HG03571 (cell line): ENCODE data around the gene ELOVL7.
"Not testable (repeated sequence)": the region's sequence is repeated elsewhere in the genome, so short reads cannot be mapped to it uniquely, and the experiment has no call there.

Experiments used
- ATAC-seq: cut with Tn5 transposase; IDR thresholded peaks from one replicate; pipeline ENCODE4 v1.9.1; 2021; ENCODE audit not compliant: unreplicated experiment

Gene ELOVL7

DNA sequence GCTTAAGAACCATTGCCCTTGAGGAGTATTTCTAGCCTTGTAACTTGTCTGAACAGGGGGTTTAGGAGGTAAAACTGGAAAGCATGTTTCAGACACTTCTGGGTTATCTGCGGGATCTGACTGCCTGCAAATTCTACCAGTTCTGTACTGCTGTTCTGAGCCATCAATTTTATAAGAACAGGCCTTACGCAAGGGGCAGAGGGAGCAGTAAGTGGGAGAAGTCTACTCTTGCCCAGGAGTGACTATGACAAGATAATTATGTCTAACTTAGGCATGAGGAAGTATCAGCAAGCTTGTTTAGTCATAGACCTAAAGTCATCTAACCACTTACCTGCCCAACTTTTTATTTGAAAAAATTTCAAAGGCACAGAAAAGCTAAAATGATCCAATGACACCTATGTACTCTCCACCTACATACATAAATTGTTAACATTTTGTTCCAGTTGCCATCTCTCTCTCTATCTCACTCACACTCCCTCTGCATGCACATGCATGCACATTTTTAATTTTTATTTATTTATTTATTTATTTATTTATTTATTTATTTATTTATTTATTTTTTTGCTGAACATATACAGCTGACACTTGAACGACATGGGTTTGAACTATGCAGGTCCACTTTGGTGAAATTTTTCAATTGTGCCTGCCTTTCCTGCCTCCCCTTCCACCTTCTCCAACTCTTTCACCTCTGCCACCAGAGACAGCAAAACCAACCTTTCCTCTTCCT is 125.7 kb downstream of the ELOVL7 start:
- ATAC-seq, result no peak

DNA sequence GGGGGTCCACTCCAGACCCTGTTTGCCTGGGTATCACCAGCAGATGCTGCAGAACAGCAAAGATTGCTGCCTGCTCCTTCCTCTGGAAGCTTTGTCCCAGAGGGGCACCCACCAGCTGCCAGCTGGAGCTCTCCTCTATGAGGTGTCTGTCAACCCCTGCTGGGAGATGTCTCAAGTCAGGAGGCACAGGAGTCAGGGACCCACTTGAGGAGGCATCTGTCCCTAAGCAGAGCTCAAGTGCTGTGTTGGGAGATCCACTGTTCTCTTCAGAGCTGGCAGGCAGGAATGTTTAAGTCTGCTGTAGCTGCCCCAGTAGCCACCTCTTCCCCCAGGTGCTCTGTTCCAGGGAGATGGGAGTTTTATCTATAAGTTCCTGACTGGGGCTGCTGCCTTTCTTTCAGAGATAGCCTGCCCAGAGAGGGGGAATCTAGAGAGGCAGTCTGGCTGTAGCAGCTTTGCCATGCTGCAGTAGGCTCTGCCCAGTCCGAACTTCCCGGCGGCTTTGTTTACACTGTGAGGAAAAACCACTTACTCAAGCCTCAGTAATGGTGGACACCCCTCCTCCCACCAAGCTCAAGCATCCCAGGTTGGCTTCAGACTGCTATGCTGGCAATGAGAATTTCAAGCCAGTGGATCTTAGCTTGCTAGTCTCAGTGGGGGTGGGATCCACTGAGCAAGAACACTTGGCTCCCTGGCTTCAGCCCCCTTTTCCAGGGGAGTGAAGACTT is 128.7 kb downstream of the ELOVL7 start:
- ATAC-seq, result not testable (repeated sequence)

DNA sequence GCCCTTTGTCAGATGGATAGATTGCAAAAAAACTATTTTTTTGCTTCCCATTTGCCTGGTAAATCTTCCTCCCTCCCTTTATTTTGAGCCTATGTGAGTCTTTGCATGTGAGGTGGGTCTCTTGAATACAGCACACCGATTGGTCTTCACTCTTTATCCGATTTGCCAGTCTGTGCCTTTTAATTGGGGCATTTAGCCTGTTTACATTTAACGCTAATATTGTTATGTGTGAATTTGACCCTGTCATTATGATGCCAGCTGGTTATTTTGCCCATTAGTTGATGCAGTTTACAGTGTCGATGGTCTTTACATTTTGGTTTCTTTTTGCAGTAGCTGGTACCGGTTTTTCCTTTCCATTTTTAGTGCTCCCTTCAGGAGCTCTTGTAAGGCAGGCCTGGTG is 131.1 kb downstream of the ELOVL7 start:
- ATAC-seq, result no peak

DNA sequence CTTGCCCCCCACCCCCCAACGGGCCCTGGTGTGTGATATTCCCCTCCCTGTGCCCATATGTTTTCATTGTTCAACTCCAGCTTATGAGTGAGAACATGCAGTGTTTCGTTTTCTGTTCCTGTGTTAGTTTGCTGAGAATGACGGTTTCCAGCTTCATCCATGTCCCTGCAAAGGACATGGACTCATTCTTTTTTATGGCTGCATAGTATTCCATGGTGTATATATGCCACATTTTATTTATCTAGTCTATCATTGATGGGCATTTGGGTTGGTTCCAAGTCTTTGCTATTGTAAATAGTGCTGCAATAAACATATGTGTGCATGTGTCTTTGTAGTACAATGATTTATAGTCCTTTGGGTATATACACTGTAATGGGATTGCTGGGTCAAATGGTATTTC is 132.2 kb downstream of the ELOVL7 start:
- ATAC-seq, result not testable (repeated sequence)

DNA sequence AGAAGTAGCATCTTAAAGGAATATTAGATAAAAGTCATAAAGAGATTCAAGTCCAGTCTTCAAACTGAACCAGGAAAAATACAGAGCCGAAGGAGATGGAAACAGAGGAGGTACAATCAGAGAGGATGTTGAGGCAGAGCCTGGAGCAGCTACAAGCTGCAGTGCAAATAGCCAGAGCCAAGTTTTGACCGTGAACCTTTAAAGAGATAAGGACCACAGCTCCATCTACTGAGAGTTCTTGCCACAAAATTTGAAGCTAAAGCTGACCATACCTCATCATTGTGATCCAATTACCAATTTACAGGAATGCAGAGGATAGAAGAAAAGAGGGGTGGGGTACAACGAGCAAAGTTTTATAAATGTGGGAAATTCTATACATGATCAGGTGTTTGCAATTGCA is 133.7 kb downstream of the ELOVL7 start:
- ATAC-seq, result no peak

DNA sequence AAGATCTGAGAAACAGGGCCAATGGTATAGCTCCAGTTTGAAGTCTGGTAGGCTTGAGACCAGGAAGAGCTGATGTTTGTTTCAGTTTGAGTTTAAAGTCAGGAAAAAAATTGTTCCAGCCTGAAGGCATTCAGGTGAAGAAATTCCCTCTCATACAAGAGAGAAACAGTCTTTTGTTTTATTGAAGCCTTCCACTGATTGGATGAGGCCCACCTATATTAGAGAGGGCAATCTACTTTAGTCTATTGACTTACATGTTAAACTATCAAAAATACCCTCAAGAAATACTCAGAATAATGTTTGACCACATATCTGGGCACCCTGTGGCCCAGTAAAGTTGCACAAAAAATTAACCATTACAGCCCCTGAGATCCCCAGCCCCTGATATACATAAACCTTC is 138.9 kb downstream of the ELOVL7 start:
- ATAC-seq, result no peak

DNA sequence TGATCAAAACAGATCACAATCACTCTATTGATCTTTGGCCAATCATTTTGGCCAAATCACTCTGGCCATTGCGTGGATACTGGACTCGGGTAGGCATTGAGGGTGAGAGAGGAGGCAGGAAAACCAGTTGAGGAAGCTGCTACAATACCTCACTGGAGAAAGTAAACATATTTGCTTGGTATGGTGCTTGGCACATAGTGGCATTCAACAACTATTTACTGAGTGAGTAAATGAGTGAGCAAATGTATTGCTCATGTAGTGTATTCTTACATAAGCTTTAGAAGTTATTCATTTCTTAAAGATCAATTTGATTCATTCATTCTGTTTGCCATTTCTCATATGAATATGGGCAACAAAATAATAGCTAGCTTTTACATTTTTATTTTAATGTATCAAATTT is 140.1 kb downstream of the ELOVL7 start:
- ATAC-seq, result no peak
